RWPE1 (cell line): ENCODE data around the gene SUGCT.

Experiments
- CTCF ChIA-PET: fragments of 350-600 bp; sonication (Branson Sonifier 250); formaldehyde crosslinking; extraction: SDS; loops from one replicate; lab custom pipeline; 2021; lab: Yijun Ruan, JAX
- POLR2A ChIA-PET: fragments of 400-600 bp; formaldehyde crosslinking; extraction: SDS; loops from one replicate; lab custom pipeline; 2020; ENCODE audit warnings: antibody characterized with exemption; ENCODE audit not compliant: low non-redundant PET; lab: Yijun Ruan, JAX
- DNase-seq: peaks from one replicate; pipeline ENCODE4 v3.0.0; 2012; ENCODE audit warnings: low spot score
- H3K27ac ChIP-seq: fragments of 450-650 bp; 2 replicates; pipeline ENCODE4 v1.5.1; 2017
- CTCF ChIP-seq: fragments of 450-650 bp; conservative IDR thresholded peaks from 2 replicates; pipeline ENCODE4 v1.5.1; 2017; ENCODE audit warnings: low read depth, mild to moderate bottlenecking

SUGCT gene

GRCh38 chr7:40758590-40758989 is 623.8 kb downstream of the SUGCT start:
- no peak for TF ChIP-seq CTCF
- no peak for DNase-seq
- ChIA-PET CTCF (no interaction called here), POLR2A (no interaction called here)
- H3K27ac ChIP-seq: no peak overlapping the region

DNA sequence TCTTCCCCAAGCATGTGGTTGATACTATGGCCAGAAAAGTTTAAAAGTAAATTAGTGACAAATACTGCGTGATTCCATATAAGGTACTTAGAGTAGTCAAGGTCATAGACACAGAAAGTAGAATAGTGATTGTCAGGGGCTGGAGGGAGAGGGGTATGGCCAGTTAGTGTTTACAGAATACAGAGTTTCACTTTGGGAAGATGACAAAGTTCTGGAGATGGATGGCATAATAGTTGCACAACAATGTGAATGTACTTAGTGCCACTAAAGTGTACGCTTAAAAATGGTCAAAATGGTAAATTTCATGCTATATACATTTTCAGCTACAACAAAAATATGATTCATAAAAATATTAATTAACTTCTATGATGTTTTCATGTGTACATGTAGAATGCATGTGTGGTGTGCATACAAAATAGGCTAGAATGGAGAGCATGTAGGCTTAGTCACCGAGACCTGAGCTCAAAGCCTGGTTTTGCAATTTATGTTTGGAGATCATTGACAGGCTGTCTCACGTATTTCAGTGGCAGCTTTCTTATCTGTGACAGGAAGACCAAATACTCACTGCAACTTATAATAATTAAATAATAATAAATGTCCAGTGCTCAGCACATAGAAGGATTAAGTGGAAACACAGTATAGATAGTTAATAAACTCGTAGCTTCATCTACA is 625.6 kb downstream of the SUGCT start:
- no peak overlapping the region for H3K27ac ChIP-seq
- no peak for DNase-seq
- ChIA-PET POLR2A (no interaction called here), CTCF (no interaction called here)
- no peak for TF ChIP-seq CTCF

GRCh38 chr7:40760987-40761386 is 626.2 kb downstream of the SUGCT start:
- CTCF ChIA-PET: no interaction called here
- no peak for DNase-seq
- POLR2A ChIA-PET: no interaction called here
- H3K27ac ChIP-seq: no peak overlapping the region
- TF ChIP-seq CTCF: no peak

DNA sequence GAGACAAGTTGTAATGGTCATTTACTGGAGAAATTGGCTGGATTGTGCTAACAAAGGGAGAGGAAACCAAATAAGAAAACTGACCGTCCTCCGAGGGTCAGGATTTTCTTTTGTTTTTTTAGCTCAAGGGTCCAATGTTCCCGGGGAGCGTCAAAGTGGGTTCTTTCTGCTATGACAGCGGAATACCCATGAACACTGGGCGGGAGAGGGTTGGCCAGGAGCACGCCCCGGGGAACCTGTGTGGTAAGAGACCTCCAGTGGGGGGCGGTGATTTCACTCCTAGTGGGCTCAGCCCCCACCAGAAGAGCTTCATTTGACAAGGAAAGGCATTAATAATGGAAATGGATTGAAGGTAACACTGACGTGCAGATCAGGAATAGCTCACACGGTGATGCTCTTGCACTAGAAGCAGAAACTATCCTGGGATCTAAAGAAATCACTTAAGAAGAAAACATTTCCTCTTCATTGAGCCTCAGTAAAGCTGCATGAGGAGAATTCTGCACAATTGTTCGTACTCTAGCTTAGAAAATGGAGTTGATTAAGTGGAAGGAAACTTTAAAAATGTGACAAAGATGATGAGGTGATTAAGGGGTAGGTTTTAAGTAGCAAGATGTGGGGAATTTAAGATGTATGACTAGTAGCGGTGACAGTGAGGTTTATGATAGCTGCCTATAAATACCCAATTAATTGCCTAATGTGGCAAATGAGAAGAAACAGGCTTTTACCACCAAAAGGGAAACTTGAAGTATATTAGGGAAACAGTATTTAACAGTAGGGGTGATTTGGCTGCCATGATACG is 627.2 kb downstream of the SUGCT start:
- H3K27ac ChIP-seq: no peak overlapping the region
- no peak for DNase-seq
- POLR2A ChIA-PET: no interaction called here
- CTCF ChIA-PET: interaction anchor here (0.5 to 0.6 kb wide), 2 partner anchors 651 to 936 kb away, joined by 3 to 4 read pairs; no protein-coding TSS in a partner anchor
- TF ChIP-seq CTCF: no peak

GRCh38 chr7:40763319-40764287 is 628.8 kb downstream of the SUGCT start:
- DNase-seq: no peak
- POLR2A ChIA-PET: no interaction called here
- no peak for TF ChIP-seq CTCF
- CTCF ChIA-PET: interaction anchor here (0.7 to 0.9 kb wide), 3 partner anchors 148 to 1557 kb away, joined by 3 to 4 read pairs (median 4); no protein-coding TSS in a partner anchor
- H3K27ac ChIP-seq: no peak overlapping the region

GRCh38 chr7:40765639-40766038 is 630.8 kb downstream of the SUGCT start:
- H3K27ac ChIP-seq: no peak overlapping the region
- no peak for DNase-seq
- ChIA-PET CTCF (no interaction called here), POLR2A (no interaction called here)
- TF ChIP-seq CTCF: no peak
